ENCODE data around the gene USP36.

- TF ChIP-seq CTCF (IDR thresholded peaks at IDR 0.05) (no peak), POLR2AphosphoS5 (IDR thresholded peaks at IDR 0.05) (no peak), POLR2A (IDR thresholded peaks at IDR 0.05) (no peak)
Observed at GRCh38 chr17:78781893-78782304, 58.7 kb downstream of the USP36 start, which contains the start of gene CYTH1.

Measured in breast epithelium (tissue), 3 donors.